ENCODE measurements around the gene ZFAND3. TPM values are rescaled to one million over a fixed set of nuclear protein-coding genes. Genes with fewer than 3 reads are reported as not detected.

The ZFAND3 gene
- total RNA-seq, 2 experiments from 2014 or later, result 8.3 to 33.8 TPM

DNA sequence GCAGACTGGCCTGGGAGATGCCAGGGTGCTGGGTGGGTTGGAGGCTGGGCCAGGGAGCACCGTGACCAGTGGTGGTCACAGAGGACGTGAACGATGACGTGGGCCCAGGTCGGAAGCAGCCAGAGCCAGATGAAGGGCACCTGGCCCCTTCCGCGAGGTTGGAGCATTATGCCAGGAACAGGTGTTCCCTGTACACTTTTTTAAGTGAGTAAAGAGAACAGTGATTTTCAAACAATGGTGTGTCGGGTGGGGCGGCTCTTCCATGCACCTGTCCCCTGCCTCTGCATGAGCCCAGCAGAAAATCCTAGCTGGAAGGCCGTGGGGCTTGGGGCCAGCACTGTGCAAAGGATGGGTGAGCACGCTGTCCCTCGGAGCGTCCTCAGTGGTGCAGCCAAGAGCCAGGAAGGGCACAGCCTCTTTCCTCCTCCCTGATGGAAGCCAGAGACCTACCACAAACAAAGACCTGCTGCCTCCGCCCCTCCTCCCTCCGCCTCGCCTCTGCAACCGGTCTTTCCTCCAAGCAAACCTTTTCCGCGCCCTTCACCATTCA lies 350.5 kb downstream of the ZFAND3 start:
- H3K36me3 ChIP-seq (ENCODE audit: insufficient read depth, low read length), result no peaks in the 10 kb centered on the region
- ChIA-PET POLR2A (no interaction called here), CTCF (ENCODE audit: unreplicated experiment) (no interaction called here)
- no peak overlapping the region for H2AFZ ChIP-seq (ENCODE audit: low read length)
- no peak for DNase-seq (ENCODE audit: low spot score)
- no peaks in the 10 kb centered on the region for H3K9me3 ChIP-seq (ENCODE audit: low read length)
- no peaks in the 10 kb centered on the region for H3K79me2 ChIP-seq (ENCODE audit: insufficient read depth, low read depth, low read length)
- no peak overlapping the region for H3K4me2 ChIP-seq (ENCODE audit: low read length)
- H3K27ac ChIP-seq (ENCODE audit: low read depth, low read length, poor library complexity, severe bottlenecking), result no peak overlapping the region
- H3K4me3 ChIP-seq (ENCODE audit: low read depth, low read length, poor library complexity, severe bottlenecking), result no peak overlapping the region
- no peaks in the 10 kb centered on the region for H3K9me2 ChIP-seq (ENCODE audit: insufficient read depth, low read length)
- intact Hi-C loops (cut with micrococcal nuclease; ENCODE audit: unreplicated experiment), result no loop called here
- TF ChIP-seq EZH2phosphoT487 (IDR thresholded peaks at IDR 0.05; ENCODE audit: borderline replicate concordance, low read depth, low read length), result no peak
- TF ChIP-seq, protein P1, sequence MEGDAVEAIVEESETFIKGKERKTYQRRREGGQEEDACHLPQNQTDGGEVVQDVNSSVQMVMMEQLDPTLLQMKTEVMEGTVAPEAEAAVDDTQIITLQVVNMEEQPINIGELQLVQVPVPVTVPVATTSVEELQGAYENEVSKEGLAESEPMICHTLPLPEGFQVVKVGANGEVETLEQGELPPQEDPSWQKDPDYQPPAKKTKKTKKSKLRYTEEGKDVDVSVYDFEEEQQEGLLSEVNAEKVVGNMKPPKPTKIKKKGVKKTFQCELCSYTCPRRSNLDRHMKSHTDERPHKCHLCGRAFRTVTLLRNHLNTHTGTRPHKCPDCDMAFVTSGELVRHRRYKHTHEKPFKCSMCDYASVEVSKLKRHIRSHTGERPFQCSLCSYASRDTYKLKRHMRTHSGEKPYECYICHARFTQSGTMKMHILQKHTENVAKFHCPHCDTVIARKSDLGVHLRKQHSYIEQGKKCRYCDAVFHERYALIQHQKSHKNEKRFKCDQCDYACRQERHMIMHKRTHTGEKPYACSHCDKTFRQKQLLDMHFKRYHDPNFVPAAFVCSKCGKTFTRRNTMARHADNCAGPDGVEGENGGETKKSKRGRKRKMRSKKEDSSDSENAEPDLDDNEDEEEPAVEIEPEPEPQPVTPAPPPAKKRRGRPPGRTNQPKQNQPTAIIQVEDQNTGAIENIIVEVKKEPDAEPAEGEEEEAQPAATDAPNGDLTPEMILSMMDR (conservative IDR thresholded peaks at IDR 0.05; ENCODE audit: low read length), result no peak
- BruUV-seq (replicated peaks), result no TSS peak
- H4K20me1 ChIP-seq (ENCODE audit: insufficient read depth, low read length), result no peaks in the 10 kb centered on the region
- no peaks in the 10 kb centered on the region for H3K4me1 ChIP-seq (ENCODE audit: insufficient read depth, low read length, poor library complexity, severe bottlenecking)

DNA sequence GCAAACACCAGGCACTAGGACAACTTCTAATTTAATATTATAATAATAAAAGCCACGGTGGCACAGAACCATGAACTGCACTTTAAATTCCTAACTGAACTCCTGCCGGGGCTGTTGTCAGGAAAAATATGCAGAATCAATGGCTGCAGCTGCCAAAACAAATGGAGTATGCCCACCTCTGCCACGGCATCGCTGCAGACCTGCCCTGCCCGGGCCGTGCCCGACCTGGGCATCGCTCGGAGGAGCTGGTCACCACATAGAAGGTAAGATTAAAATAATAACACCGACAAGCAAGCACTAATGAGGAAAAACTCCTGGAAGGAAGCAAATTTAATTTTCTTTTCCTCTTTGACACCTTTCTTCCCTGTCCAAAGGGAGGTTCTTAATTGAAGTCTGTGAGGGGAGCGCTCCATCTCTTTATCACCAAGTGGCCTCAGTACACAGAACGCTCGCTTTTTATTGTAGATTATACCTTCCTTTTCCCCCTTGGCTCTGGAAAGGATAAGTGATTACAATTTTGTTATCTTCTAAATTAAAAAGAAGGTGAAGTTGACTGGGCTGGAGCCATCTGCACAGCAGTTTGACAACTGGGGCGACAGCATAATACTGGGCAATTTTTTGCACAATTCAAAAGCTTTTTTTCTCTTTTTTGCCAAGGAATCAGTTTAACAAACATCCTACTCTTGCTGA lies 351.3 kb downstream of the ZFAND3 start:
- POLR2A ChIA-PET, result no interaction called here
- Histone ChIP-seq H2AFZ (ENCODE audit: low read length) (no peak overlapping the region), H3K9me3 (ENCODE audit: low read length) (no peaks in the 10 kb centered on the region), H3K9me2 (ENCODE audit: insufficient read depth, low read length) (no peaks in the 10 kb centered on the region), H3K4me3 (ENCODE audit: low read depth, low read length, poor library complexity, severe bottlenecking) (no peak overlapping the region), H3K27ac (ENCODE audit: low read depth, low read length, poor library complexity, severe bottlenecking) (no peak overlapping the region), H3K79me2 (ENCODE audit: insufficient read depth, low read depth, low read length) (no peaks in the 10 kb centered on the region), H3K4me2 (ENCODE audit: low read length) (no peak overlapping the region), H4K20me1 (ENCODE audit: insufficient read depth, low read length) (no peaks in the 10 kb centered on the region), H3K36me3 (ENCODE audit: insufficient read depth, low read length) (no peaks in the 10 kb centered on the region), H3K4me1 (ENCODE audit: insufficient read depth, low read length, poor library complexity, severe bottlenecking) (no peaks in the 10 kb centered on the region)
- no peak for DNase-seq (ENCODE audit: low spot score)
- TF ChIP-seq EZH2phosphoT487 (IDR thresholded peaks at IDR 0.05; ENCODE audit: borderline replicate concordance, low read depth, low read length), result no peak
- TF ChIP-seq, protein P1 (conservative IDR thresholded peaks at IDR 0.05; ENCODE audit: low read length), result no peak
- CTCF ChIA-PET (ENCODE audit: unreplicated experiment), result no interaction called here
- no TSS peak for BruUV-seq (replicated peaks)
- intact Hi-C loops (cut with micrococcal nuclease; ENCODE audit: unreplicated experiment), result no loop called here

Measured in OCI-LY7 (cell line).